ENCODE data around the gene KLHDC10.
"Not testable (repeated sequence)": the region's sequence is repeated elsewhere in the genome, so short reads cannot be mapped to it uniquely, and the experiment has no call there.

The KLHDC10 gene

DNA sequence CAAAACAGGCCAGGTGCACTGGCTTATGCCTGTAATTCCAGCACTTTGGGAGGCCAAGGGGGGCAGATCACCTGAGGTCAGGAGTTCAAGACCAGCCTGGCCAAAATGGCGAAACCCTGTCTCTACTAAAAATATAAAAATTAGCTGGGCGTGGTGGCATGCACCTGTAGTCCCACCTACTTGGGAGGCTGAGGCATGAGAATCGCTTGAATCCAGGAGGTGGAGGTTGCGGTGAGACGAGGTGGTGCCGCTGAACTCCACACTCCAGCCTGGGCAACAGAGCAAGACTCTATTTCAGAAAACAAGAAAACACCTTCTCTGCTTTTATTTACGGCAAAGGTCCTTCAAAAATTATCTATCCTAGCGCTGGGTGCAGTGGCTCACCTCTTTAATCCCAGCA, 15.1 kb upstream of the KLHDC10 start:
- H3K4me1 ChIP-seq (ENCODE audit: control insufficient read depth, insufficient read depth, low read length); H3K27me3 ChIP-seq (ENCODE audit: control insufficient read depth, insufficient read depth, low read length); H3K4me3 ChIP-seq (ENCODE audit: low read length); H3K9ac ChIP-seq (ENCODE audit: low read length); H3K9me3 ChIP-seq (ENCODE audit: control insufficient read depth, low read length); H3K36me3 ChIP-seq (ENCODE audit: control insufficient read depth, insufficient read depth, low read length): not testable (repeated sequence)

DNA sequence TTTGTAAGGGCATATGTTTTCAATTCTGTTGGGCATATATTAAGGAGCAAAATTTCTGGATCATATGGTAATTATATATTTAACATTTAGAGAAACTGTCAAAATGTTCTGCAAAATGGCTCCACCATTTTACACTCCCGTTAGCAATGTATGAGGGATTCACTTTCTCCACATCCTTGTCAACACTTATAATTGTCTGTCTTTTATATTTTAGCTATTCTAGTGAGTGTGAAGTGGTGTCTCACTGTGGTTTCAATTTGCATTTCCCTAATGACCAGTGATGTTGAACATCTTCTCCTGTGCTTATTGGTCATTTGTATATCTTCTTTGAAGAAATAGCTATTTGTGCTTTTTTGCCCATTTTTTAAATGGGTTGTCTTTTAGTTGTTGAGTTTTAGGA, 8.1 kb upstream of the KLHDC10 start:
- Histone ChIP-seq H3K4me1 (ENCODE audit: control insufficient read depth, insufficient read depth, low read length) (no peaks in the 10 kb centered on the region), H3K4me3 (ENCODE audit: low read length) (no peak overlapping the region), H3K9ac (ENCODE audit: low read length) (no peak overlapping the region), H3K27me3 (ENCODE audit: control insufficient read depth, insufficient read depth, low read length) (no peaks in the 10 kb centered on the region), H3K9me3 (ENCODE audit: control insufficient read depth, low read length) (no peaks in the 10 kb centered on the region), H3K36me3 (ENCODE audit: control insufficient read depth, insufficient read depth, low read length) (no peaks in the 10 kb centered on the region)

DNA sequence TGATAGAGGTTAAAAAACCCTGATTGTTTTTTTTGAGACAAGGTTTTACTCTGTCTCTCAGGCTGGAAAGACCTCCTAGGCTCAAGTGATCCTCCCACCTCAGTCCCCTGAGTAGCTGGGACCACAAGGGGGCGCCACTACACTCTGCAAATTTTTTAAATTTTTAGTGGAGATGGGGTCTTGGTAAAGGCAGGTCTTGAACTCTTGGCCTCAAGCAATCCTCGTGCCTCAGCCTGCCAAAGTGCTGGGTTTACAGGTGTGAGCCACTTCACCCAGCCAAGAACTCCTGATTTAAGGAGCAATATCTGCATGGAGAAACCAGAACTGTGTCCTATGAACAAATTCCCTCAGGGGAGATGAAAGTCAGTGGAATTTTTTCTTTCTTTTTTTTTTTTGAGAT, 7.3 kb upstream of the KLHDC10 start:
- H3K4me1 ChIP-seq (ENCODE audit: control insufficient read depth, insufficient read depth, low read length): no peaks in the 10 kb centered on the region
- no peaks in the 10 kb centered on the region for H3K9me3 ChIP-seq (ENCODE audit: control insufficient read depth, low read length)
- H3K4me3 ChIP-seq (ENCODE audit: low read length): no peak overlapping the region
- no peaks in the 10 kb centered on the region for H3K27me3 ChIP-seq (ENCODE audit: control insufficient read depth, insufficient read depth, low read length)
- H3K36me3 ChIP-seq (ENCODE audit: control insufficient read depth, insufficient read depth, low read length): no peaks in the 10 kb centered on the region
- H3K9ac ChIP-seq (ENCODE audit: low read length): no peak overlapping the region

DNA sequence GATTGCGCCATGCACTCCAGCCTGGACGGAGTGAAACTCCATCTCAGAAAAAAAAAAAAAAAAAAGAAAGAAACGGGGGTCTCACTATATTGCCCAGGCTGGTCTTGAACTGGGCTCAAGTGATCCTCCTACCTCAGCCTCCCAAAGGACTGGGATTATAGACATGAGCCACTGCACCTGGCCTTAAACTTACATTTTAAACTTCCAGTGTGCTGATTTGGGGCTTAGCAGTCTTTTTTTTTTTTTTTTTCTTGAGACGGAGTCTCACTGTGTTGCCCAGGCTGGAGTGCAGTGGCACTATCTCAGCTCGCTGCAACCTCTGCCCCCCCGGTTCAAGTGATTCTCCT, 5.8 kb upstream of the KLHDC10 start:
- not testable (repeated sequence) for H3K4me3 ChIP-seq (ENCODE audit: low read length); H3K9ac ChIP-seq (ENCODE audit: low read length); H3K9me3 ChIP-seq (ENCODE audit: control insufficient read depth, low read length); H3K36me3 ChIP-seq (ENCODE audit: control insufficient read depth, insufficient read depth, low read length); H3K4me1 ChIP-seq (ENCODE audit: control insufficient read depth, insufficient read depth, low read length); H3K27me3 ChIP-seq (ENCODE audit: control insufficient read depth, insufficient read depth, low read length)

DNA sequence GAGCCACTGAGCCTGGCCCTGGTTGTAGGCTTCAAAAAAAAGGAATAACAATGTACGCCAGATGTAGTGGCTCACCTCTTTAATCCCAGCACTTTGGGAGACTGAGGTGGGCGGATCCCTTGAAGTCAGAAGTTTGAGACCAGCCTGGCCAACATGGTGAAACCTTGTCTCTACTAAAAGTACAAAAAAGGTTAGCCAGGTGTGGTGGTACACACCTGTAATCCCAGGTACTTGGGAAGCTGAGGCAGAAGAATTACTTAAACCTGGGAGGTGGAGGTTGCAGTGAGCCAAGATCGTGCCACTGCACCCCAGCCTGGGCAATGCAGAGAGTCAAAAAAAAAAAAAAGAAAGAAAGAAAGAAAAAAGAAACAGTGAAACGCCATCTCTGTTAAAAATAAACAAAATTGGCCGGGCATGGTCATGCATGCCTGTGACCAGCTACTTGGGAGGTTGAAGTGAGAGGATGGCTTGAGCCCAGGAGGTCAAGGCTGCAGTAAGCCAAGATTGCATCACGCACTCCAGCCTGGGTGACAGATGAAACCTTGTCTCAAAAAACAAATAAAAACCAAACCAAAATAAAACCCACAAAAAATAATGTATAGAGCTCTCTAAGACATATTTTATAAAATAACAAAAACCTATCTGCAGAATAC, 4.7 kb upstream of the KLHDC10 start:
- no peaks in the 10 kb centered on the region for H3K27me3 ChIP-seq (ENCODE audit: control insufficient read depth, insufficient read depth, low read length)
- no peaks in the 10 kb centered on the region for H3K4me1 ChIP-seq (ENCODE audit: control insufficient read depth, insufficient read depth, low read length)
- no peaks in the 10 kb centered on the region for H3K36me3 ChIP-seq (ENCODE audit: control insufficient read depth, insufficient read depth, low read length)
- H3K4me3 ChIP-seq (ENCODE audit: low read length): no peak overlapping the region
- H3K9me3 ChIP-seq (ENCODE audit: control insufficient read depth, low read length): no peaks in the 10 kb centered on the region
- H3K9ac ChIP-seq (ENCODE audit: low read length): no peak overlapping the region

DNA sequence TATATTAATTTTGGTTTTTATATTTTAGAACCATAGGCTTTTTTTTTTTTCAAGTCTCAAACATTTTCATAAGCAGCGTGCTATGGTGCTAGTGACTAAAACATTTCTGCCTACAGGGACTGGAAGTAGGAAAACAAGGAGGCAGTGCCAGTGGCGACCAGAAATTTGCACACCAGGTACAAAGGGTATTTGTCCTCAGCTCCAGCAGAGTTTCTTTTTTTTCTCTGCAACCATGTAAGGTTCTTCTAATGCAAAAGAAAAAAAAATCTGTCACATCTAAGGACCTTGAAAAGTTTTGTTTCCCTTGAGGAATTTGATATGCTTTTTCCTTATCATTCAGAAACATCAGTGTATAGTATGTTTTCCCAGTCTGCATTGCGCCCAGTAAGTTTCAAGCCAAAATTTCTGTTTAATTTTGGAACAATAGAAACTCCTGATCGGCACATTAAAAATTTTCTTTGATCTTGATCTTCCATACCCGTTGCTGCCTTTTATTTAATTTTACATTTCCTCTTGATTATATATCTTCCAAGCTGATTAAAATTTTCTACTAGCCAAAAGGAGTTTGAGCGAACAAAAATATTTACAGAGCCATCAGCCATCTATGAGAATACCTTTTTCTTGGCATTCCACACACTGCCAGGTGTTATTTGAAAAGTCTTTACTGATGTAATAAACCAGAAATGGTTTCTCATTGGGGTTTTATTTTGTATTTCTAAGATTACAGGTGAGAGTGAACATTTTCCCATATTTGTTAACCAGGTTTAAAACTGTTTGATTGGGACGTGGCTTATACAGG, 956 bp upstream of the KLHDC10 start:
- Histone ChIP-seq H3K9ac (ENCODE audit: low read length) (peak overlapping the region; percentile 85), H3K4me3 (ENCODE audit: low read length) (peak overlapping the region; percentile 77), H3K27me3 (ENCODE audit: control insufficient read depth, insufficient read depth, low read length) (no peaks in the 10 kb centered on the region), H3K36me3 (ENCODE audit: control insufficient read depth, insufficient read depth, low read length) (no peaks in the 10 kb centered on the region), H3K9me3 (ENCODE audit: control insufficient read depth, low read length) (no peaks in the 10 kb centered on the region), H3K4me1 (ENCODE audit: control insufficient read depth, insufficient read depth, low read length) (peaks cover 4% of the 10 kb centered on the region)

DNA sequence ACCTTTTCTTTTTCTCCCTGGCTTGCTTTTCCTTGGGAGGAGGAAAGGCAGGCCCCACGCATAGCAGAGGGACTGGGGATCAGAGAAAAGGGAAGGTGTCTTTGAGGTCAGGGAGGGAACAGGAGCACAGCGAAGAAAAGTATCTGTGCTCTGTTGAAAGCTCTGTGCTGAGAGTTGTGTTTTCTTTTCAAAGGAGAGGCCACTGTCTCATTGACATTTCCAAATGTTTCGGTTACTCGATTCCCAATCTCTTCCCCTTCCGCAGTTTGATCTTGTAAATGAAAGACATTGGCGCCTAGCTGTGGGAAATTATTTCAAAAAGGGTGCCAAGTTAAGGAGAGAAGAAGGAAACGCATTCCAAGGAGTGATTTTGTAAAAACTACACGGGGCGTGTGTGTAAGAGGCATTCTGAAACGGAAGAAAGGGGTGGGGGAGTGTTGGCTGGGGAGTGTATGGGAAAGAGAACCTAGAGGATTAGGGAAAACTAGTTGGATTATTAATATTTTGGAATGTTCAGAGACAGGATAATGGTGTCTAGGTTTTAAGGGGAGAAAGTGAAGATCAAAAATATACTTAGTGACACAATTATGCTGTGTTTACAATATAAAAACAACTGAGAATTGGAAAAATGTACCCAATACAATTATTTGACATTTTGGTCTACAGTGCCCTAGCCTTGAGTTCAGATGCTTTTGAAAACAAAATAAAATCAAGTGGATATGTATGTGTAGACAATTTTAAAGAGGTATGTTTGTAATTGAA, 708 bp downstream of the KLHDC10 start:
- Histone ChIP-seq H3K9ac (ENCODE audit: low read length) (peak overlapping the region; percentile 85), H3K27me3 (ENCODE audit: control insufficient read depth, insufficient read depth, low read length) (no peaks in the 10 kb centered on the region), H3K9me3 (ENCODE audit: control insufficient read depth, low read length) (no peaks in the 10 kb centered on the region), H3K36me3 (ENCODE audit: control insufficient read depth, insufficient read depth, low read length) (no peaks in the 10 kb centered on the region), H3K4me3 (ENCODE audit: low read length) (peak overlapping the region; percentile 77), H3K4me1 (ENCODE audit: control insufficient read depth, insufficient read depth, low read length) (peaks cover 4% of the 10 kb centered on the region)

DNA sequence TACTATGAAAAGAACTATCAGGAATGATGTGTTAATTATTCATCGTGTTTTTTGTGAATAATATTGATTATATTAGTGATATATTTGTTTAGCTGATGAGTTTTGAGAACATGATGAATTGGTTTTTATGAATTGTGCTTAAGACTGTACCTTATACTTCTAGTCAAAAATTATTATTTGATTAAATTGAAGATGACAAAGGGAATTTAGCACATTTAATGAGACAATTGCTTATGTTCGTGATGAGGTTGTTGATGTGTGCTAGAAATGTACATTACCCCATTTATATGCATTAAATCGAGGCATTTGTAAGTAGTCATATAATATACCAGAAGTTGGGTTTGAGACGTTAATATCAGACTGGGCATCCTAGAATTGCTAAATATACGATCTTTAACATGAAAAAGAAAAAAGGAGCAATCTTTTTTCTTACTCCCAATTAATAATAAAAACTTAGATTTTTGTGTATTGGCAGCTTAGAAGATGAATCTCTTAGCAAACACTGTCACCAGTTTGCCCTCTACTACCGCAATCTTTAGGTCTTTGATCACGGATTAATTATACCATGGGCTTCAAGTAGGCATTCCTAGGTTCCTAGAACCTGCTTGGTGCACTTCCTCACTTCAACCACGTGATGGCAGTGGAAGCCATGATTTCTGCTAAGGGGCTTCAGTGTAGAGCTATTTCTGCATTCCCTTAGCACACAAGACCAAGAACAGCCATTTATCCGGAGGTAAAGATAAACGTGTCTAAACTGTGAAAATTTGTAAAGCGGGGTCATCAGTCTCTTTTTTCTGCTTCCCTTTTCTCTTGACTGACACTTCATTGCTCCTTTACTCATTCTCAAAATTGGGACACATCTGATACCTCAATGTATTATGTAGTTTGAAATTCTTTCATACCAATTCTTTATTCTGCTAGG, 1.6 kb downstream of the KLHDC10 start:
- no peaks in the 10 kb centered on the region for H3K9me3 ChIP-seq (ENCODE audit: control insufficient read depth, low read length)
- H3K4me3 ChIP-seq (ENCODE audit: low read length): no peak overlapping the region
- no peaks in the 10 kb centered on the region for H3K27me3 ChIP-seq (ENCODE audit: control insufficient read depth, insufficient read depth, low read length)
- H3K9ac ChIP-seq (ENCODE audit: low read length): peak overlapping the region; percentile 85
- no peaks in the 10 kb centered on the region for H3K36me3 ChIP-seq (ENCODE audit: control insufficient read depth, insufficient read depth, low read length)
- H3K4me1 ChIP-seq (ENCODE audit: control insufficient read depth, insufficient read depth, low read length): peaks cover 4% of the 10 kb centered on the region

DNA sequence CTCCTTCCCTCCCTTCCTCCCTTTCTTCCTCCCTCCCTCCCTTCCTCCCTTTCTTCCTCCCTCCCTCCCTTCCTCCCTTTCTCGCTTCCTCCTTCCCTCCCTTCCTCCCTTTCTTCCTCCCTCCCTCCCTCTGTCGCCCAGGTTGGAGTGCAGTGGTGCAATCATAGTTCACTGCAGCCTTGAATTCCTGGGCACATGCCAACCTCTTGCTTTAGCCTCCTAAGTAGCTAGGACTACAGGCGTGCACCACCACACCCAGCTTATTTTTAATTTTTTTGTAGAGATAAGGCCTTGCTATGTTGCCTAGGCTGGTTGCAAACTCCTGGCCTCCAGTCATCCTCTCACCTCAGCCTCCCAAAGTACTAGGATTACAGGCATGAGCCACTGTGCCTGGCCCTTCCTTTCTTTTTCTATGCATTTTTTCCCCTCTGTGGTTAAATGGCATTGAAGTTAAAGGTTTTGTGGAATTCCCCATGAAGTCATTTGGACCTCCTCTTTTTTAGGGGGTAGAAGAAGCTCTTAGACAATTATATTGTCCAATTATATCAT, 9.6 kb downstream of the KLHDC10 start:
- H3K9me3 ChIP-seq (ENCODE audit: control insufficient read depth, low read length): no peaks in the 10 kb centered on the region

DNA sequence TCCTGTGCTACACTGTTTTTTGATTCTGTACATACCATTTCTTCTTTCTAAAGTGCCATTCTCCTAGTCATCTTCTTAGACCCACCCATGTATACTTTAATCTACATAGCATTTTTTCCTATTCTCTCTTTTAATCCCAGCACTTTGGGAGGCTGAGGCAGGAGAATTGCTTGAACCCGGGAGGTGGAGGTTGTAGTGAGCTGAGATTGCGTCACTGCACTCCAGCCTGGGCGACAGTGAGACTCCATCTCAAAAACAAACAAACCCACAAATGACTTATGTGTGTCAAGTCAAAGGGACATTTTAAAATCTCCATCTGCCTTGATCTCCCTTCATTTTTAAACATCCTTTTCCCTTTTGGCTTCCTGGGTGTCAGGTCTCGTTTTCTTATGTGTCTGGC, 13.2 kb downstream of the KLHDC10 start:
- not testable (repeated sequence) for H3K9ac ChIP-seq (ENCODE audit: low read length); H3K4me1 ChIP-seq (ENCODE audit: control insufficient read depth, insufficient read depth, low read length); H3K36me3 ChIP-seq (ENCODE audit: control insufficient read depth, insufficient read depth, low read length); H3K9me3 ChIP-seq (ENCODE audit: control insufficient read depth, low read length); H3K4me3 ChIP-seq (ENCODE audit: low read length); H3K27me3 ChIP-seq (ENCODE audit: control insufficient read depth, insufficient read depth, low read length)

More for the DNA sequence above, 9.6 kb downstream of the KLHDC10 start:
- Histone ChIP-seq H3K9ac (ENCODE audit: low read length) (no peak overlapping the region), H3K4me1 (ENCODE audit: control insufficient read depth, insufficient read depth, low read length) (peaks cover 6% of the 10 kb centered on the region), H3K4me3 (ENCODE audit: low read length) (no peak overlapping the region), H3K36me3 (ENCODE audit: control insufficient read depth, insufficient read depth, low read length) (no peaks in the 10 kb centered on the region), H3K27me3 (ENCODE audit: control insufficient read depth, insufficient read depth, low read length) (no peaks in the 10 kb centered on the region)

DNA sequence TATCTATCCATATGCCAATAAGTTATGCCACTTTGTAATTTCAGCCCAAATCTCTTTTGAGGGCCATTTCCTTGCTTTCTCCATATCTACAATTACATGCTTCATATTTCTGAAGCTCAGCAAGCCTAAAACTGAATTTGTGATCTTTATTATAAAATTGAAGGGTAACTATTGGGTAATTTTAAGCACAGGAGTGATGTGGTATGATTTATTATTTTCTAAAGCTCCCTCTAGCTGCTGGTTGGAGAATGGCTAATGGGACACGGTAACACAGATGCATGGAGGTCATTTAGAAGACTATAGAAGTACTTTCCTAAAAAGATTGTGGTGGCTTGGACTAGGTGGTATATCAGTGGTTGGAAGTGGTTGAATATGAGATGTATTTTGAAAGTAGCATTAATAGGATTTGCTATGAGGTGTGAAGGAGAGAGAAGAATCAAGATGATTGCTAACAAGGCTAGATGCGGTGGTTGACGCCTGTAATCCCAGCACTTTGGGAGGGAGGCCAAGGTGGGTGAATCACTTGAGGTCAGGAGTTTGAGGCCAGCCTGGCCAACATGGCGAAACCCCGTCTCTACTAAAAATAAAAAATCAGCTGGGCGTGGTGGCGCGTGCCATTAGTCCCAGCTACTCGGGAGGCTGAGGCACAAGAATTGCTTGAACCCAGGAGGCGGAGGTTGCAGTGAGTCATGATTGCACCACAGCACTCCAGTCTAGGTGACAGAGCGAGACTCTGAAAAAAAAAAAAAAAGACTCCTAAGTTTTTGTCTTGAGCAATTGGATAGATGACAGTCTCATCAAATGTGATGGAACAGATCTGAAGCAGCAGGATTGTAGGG, 13.9 kb downstream of the KLHDC10 start:
- Histone ChIP-seq H3K9ac (ENCODE audit: low read length) (no peak overlapping the region), H3K4me3 (ENCODE audit: low read length) (no peak overlapping the region), H3K4me1 (ENCODE audit: control insufficient read depth, insufficient read depth, low read length) (peaks cover 6% of the 10 kb centered on the region), H3K9me3 (ENCODE audit: control insufficient read depth, low read length) (no peaks in the 10 kb centered on the region), H3K27me3 (ENCODE audit: control insufficient read depth, insufficient read depth, low read length) (no peaks in the 10 kb centered on the region), H3K36me3 (ENCODE audit: control insufficient read depth, insufficient read depth, low read length) (no peaks in the 10 kb centered on the region)
